Transverse colon (tissue), 4 donors: ENCODE measurements around the gene IFT122.

Experiments
- EP300 ChIP-seq: sonication (generic); formaldehyde crosslinking; IDR thresholded peaks from one replicate; pipeline ENCODE4 v1.6.1; 2017; ENCODE audit warnings: antibody characterized with exemption, low read depth
- POLR2A ChIP-seq: fragments of 450-650 bp; IDR thresholded peaks from one replicate; pipeline ENCODE4 v1.6.1; 2016; ENCODE audit warnings: antibody characterized with exemption, mild to moderate bottlenecking, moderate library complexity
- POLR2AphosphoS5 ChIP-seq, 3 donors: sonication (generic); formaldehyde crosslinking; IDR thresholded peaks; one replicate each; pipeline ENCODE4 v1.6.1; 2016; ENCODE audit warnings: antibody characterized with exemption in 3 of 3
- TF ChIP-seq, protein P1 (sequence below), 5 experiments: fragments of 200-600 bp in 3 of 5; fragments of 450-650 bp in 2 of 5; sonication (generic) in 3 of 5; IDR thresholded peaks; 1 replicate in 2 of 5; 2 replicates in 3 of 5; pipeline ENCODE4 v1.5.1; 2016 to 2017; ENCODE audit warnings: antibody characterized with exemption in 5 of 5, inconsistent platforms in 3 of 5, mild to moderate bottlenecking in 2 of 5, moderate library complexity in 1 of 5

GRCh38 chr3:129434140-129434539, 5.9 kb upstream of the IFT122 start:
- TF ChIP-seq, protein P1, sequence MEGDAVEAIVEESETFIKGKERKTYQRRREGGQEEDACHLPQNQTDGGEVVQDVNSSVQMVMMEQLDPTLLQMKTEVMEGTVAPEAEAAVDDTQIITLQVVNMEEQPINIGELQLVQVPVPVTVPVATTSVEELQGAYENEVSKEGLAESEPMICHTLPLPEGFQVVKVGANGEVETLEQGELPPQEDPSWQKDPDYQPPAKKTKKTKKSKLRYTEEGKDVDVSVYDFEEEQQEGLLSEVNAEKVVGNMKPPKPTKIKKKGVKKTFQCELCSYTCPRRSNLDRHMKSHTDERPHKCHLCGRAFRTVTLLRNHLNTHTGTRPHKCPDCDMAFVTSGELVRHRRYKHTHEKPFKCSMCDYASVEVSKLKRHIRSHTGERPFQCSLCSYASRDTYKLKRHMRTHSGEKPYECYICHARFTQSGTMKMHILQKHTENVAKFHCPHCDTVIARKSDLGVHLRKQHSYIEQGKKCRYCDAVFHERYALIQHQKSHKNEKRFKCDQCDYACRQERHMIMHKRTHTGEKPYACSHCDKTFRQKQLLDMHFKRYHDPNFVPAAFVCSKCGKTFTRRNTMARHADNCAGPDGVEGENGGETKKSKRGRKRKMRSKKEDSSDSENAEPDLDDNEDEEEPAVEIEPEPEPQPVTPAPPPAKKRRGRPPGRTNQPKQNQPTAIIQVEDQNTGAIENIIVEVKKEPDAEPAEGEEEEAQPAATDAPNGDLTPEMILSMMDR (IDR thresholded peaks at IDR 0.05), result no peak
- TF ChIP-seq POLR2A (no peak), POLR2AphosphoS5 (IDR thresholded peaks at IDR 0.05) (no peak), EP300 (no peak)
